MCF 10A (cell line): Measurements from ENCODE around the gene DDX10. TPM values are rescaled to one million over a fixed set of nuclear protein-coding genes. Genes with fewer than 3 reads are reported as not detected.

Experiments used
- BruUV-seq: library from RNA; stranded (reverse); fragments of 400-500 nt; replicated peaks from 2 replicates; lab custom pipeline; 2021; lab: Mats Ljungman, UMichigan
- CTCF ChIA-PET: fragments of 300-600 bp; sonication (Branson Sonifier 250); formaldehyde crosslinking; extraction: SDS; loops from one replicate; lab custom pipeline; 2021; ENCODE audit warnings: antibody characterized with exemption, inconsistent platforms; lab: Yijun Ruan, JAX
- POLR2A ChIA-PET: fragments of 300-600, 350-650 bp; sonication (Branson Sonifier 250); formaldehyde crosslinking; extraction: SDS; loops from one replicate; lab custom pipeline; 2020; ENCODE audit warnings: antibody characterized with exemption, inconsistent platforms; lab: Yijun Ruan, JAX
- DNase-seq: peaks from one replicate; pipeline ENCODE4 v3.0.0-alpha.2; 2018; ENCODE audit not compliant: unreplicated experiment
- H3K27ac Mint-ChIP-seq: one replicate; pipeline ENCODE4 v1.8.0; 2022; ENCODE audit warnings: mild to moderate bottlenecking, low read depth, mixed read lengths; ENCODE audit not compliant: unreplicated experiment
- H3K27me3 Mint-ChIP-seq: one replicate; pipeline ENCODE4 v1.8.0; 2022; ENCODE audit warnings: mixed read lengths; ENCODE audit not compliant: insufficient read depth, unreplicated experiment
- H3K36me3 Mint-ChIP-seq: one replicate; pipeline ENCODE4 v1.8.0; 2022; ENCODE audit warnings: mild to moderate bottlenecking, moderate library complexity, mixed read lengths; ENCODE audit not compliant: insufficient read depth, unreplicated experiment
- H3K4me1 Mint-ChIP-seq: one replicate; pipeline ENCODE4 v1.8.0; 2022; ENCODE audit warnings: mixed read lengths; ENCODE audit not compliant: insufficient read depth, unreplicated experiment
- H3K4me3 Mint-ChIP-seq: one replicate; pipeline ENCODE4 v1.8.0; 2022; ENCODE audit warnings: mild to moderate bottlenecking, moderate library complexity, mixed read lengths; ENCODE audit not compliant: unreplicated experiment
- H3K9me3 Mint-ChIP-seq: one replicate; pipeline ENCODE4 v1.8.0; 2022; ENCODE audit warnings: mixed read lengths; ENCODE audit not compliant: unreplicated experiment
- intact Hi-C: fragments of 100-400 bp; cut with micrococcal nuclease; formaldehyde crosslinking; loops from 2 replicates; pipeline ENCODE4 v1.14.1; 2022
- total RNA-seq: library from RNA; stranded (reverse); gene quantifications from 2 replicates; pipeline ENCODE4 v1.2.3, GENCODE V29; 2022
- TF ChIP-seq, protein P1 (sequence below): fragments of 200-600 bp; IDR thresholded peaks from one replicate; pipeline ENCODE4 v1.8.0; 2022; ENCODE audit warnings: antibody characterized with exemption, mild to moderate bottlenecking; ENCODE audit not compliant: unreplicated experiment

DDX10 gene
- total RNA-seq, 1 experiment from 2014 or later = 113 TPM

DNA sequence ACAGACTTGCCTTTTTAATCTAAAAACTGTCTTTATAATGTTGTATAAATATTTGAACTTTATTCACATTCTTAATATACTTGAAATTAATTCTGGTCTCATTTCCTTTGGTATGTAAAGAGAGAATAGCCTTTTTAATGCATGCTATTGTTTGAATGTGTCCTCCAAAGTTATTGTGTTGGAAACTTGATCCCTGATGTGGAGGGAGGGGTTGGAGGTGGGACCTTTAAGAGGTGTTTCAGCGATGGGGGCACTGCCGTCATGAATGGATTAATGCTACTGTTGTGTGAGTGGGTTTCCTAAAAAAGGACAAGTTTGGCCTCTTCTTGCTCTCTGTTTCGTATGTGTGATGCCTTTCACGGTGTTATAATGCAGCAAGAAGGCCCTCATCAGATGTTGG is 131.7 kb downstream of the DDX10 start:
- POLR2A ChIA-PET = no interaction called here
- Mint-ChIP-seq H3K36me3 (peaks cover 7% of the 10 kb centered on the region), H3K27ac (no peak overlapping the region), H3K4me3 (no peak overlapping the region), H3K27me3 (no peaks in the 10 kb centered on the region), H3K9me3 (peaks cover 7% of the 10 kb centered on the region), H3K4me1 (peaks cover 6% of the 10 kb centered on the region)
- DNase-seq = no peak
- CTCF ChIA-PET = no interaction called here
- TF ChIP-seq, protein P1, sequence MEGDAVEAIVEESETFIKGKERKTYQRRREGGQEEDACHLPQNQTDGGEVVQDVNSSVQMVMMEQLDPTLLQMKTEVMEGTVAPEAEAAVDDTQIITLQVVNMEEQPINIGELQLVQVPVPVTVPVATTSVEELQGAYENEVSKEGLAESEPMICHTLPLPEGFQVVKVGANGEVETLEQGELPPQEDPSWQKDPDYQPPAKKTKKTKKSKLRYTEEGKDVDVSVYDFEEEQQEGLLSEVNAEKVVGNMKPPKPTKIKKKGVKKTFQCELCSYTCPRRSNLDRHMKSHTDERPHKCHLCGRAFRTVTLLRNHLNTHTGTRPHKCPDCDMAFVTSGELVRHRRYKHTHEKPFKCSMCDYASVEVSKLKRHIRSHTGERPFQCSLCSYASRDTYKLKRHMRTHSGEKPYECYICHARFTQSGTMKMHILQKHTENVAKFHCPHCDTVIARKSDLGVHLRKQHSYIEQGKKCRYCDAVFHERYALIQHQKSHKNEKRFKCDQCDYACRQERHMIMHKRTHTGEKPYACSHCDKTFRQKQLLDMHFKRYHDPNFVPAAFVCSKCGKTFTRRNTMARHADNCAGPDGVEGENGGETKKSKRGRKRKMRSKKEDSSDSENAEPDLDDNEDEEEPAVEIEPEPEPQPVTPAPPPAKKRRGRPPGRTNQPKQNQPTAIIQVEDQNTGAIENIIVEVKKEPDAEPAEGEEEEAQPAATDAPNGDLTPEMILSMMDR = no peak
- intact Hi-C loops = no loop called here
- BruUV-seq = no TSS peak

DNA sequence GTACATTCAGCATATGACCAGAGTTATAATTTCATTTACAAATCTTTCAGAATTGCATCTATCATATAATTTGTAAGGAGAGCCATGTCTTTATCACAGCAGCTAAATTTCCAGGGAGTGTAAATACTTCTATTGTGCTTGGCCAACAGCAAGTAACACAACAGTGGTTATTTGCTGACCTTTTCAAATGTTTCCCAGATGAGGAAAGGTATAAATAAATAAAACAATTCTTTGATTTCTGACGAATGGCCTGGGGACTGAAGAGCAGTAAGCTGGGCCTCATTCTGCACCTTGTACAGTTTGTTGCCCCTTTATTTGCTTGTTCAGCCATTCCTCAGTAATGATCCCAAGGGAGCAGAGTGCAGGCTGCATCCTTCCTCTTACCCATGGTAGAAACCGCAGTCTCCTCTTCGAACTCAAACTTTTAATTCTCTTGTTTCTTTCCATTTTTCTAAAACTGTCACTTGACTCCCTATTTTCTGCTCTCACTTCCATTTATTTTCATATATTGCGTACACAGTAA is 132.8 kb downstream of the DDX10 start:
- TF ChIP-seq, protein P1 = no peak
- H3K27me3 Mint-ChIP-seq = no peaks in the 10 kb centered on the region
- H3K4me1 Mint-ChIP-seq = peaks cover 6% of the 10 kb centered on the region
- H3K9me3 Mint-ChIP-seq = peaks cover 7% of the 10 kb centered on the region
- BruUV-seq = no TSS peak
- no peak overlapping the region for H3K4me3 Mint-ChIP-seq
- H3K27ac Mint-ChIP-seq = no peak overlapping the region
- no peak for DNase-seq
- ChIA-PET POLR2A (no interaction called here), CTCF (no interaction called here)
- H3K36me3 Mint-ChIP-seq = peaks cover 7% of the 10 kb centered on the region
- intact Hi-C loops = no loop called here

DNA sequence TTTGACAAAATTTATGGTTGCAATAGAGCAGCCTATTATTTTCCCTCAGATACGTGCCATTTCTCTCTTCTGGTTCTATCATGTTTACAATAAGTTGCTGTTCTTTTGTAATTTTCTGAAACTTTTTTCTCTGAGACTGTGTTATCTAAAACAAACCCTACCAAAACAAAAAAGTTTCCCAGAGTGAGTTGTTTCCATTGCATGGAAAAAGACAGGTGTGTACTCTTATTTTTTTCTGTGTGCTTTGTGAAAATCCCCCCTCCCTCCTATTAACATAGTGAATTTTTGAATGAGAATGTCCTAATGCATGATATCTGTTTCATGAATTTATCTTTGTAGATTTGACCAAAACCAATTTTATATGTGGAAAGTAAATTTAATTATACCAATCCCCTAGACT is 137.6 kb downstream of the DDX10 start:
- BruUV-seq = no TSS peak
- Mint-ChIP-seq H3K27ac (no peak overlapping the region), H3K36me3 (peaks cover 13% of the 10 kb centered on the region), H3K4me3 (no peak overlapping the region), H3K27me3 (no peaks in the 10 kb centered on the region), H3K4me1 (peaks cover 6% of the 10 kb centered on the region), H3K9me3 (no peaks in the 10 kb centered on the region)
- ChIA-PET CTCF (interaction anchor here (0.5 to 0.6 kb wide), 3 partner anchors 12 to 69 kb away, joined by 3 to 4 read pairs (median 3); no protein-coding TSS in a partner anchor), POLR2A (no interaction called here)
- no peak for DNase-seq
- TF ChIP-seq, protein P1 = no peak
- intact Hi-C loops = no loop called here

DNA sequence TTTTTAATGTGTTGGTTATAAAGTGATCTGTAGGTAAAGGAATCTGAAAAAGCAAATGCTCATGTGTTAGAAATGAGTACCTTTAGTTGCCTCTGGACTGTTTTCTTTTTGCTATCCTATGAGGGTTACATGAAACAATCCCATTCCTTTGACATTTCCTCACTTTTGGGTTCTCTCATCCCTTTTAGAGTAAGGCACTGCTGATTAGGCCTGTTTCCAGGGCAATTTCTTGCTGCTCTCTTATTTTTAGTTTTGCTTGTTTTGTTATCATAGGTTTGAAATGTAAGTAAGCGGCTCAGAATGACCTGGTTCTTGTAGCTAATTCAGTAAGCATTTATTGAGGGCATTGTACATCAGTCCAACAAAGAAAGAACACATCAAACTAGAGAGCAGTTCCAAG is 138.9 kb downstream of the DDX10 start:
- TF ChIP-seq, protein P1 = no peak
- Mint-ChIP-seq H3K36me3 (peaks cover 6% of the 10 kb centered on the region), H3K4me1 (no peaks in the 10 kb centered on the region), H3K27ac (no peak overlapping the region), H3K9me3 (no peaks in the 10 kb centered on the region), H3K4me3 (no peak overlapping the region), H3K27me3 (no peaks in the 10 kb centered on the region)
- CTCF ChIA-PET = interaction anchor here (0.7 kb wide), 1 partner anchor 734 kb away, joined by 3 read pairs; no protein-coding TSS in a partner anchor
- BruUV-seq = no TSS peak
- POLR2A ChIA-PET = no interaction called here
- DNase-seq = no peak
- intact Hi-C loops = no loop called here
